Neuronal stem cell (in vitro differentiated cells): ENCODE results near the gene KRTAP10-1.

Experiments used
- DNase-seq: peaks from one replicate; pipeline ENCODE4 v3.0.0-alpha.2; 2013; ENCODE audit warnings: low spot score
- H2AFZ ChIP-seq: one replicate; pipeline ENCODE4 v1.6.1; 2013; ENCODE audit warnings: mild to moderate bottlenecking, low read length, inconsistent platforms
- H2AK5ac ChIP-seq: 2 replicates; pipeline ENCODE4 v1.6.1; 2013; ENCODE audit warnings: low read depth, mild to moderate bottlenecking, inconsistent platforms, low read length, moderate library complexity, mixed read lengths
- H2BK120ac ChIP-seq: 2 replicates; pipeline ENCODE4 v1.6.1; 2013; ENCODE audit warnings: low read depth, mild to moderate bottlenecking, inconsistent platforms, low read length, moderate library complexity, mixed read lengths
- H2BK12ac ChIP-seq: one replicate; pipeline ENCODE4 v1.6.1; 2013; ENCODE audit warnings: low read length, inconsistent platforms
- H2BK15ac ChIP-seq: 2 replicates; pipeline ENCODE4 v1.6.1; 2013; ENCODE audit warnings: mild to moderate bottlenecking, low read length, inconsistent platforms, mixed read lengths
- H2BK5ac ChIP-seq: one replicate; pipeline ENCODE4 v1.6.1; 2013; ENCODE audit warnings: inconsistent platforms, mild to moderate bottlenecking, low read length, moderate library complexity
- H3K14ac ChIP-seq: one replicate; pipeline ENCODE4 v1.6.1; 2013; ENCODE audit warnings: low read length, inconsistent platforms
- H3K18ac ChIP-seq: 2 replicates; pipeline ENCODE4 v1.6.1; 2013; ENCODE audit warnings: low read length, inconsistent platforms
- H3K23ac ChIP-seq: 2 replicates; pipeline ENCODE4 v1.6.1; 2013; ENCODE audit warnings: low read depth, mild to moderate bottlenecking, mixed read lengths, low read length, inconsistent platforms; ENCODE audit not compliant: poor library complexity
- H3K27ac ChIP-seq: replicated peaks from 3 replicates; pipeline ENCODE4 v1.5.1; 2013; ENCODE audit warnings: low read length, inconsistent platforms
- H3K27me3 ChIP-seq, 3 experiments: 2 replicates each; pipeline ENCODE4 v1.6.1; 2013; ENCODE audit warnings: low read length in 3 of 3, mild to moderate bottlenecking in 2 of 3, inconsistent platforms in 1 of 3, low read depth in 1 of 3, mixed read lengths in 1 of 3, moderate library complexity in 1 of 3; ENCODE audit not compliant: control insufficient read depth in 3 of 3, insufficient read depth in 3 of 3
- H3K36me3 ChIP-seq, 2 donors: replicated peaks in 1 of 2; 2 replicates each; pipeline ENCODE4 v1.6.1; 2013; ENCODE audit warnings: low read length in 2 of 2; ENCODE audit not compliant: control insufficient read depth in 2 of 2, insufficient read depth in 2 of 2
- H3K4ac ChIP-seq: 2 replicates; pipeline ENCODE4 v1.6.1; 2013; ENCODE audit warnings: inconsistent platforms, mild to moderate bottlenecking, low read length, moderate library complexity
- H3K4me1 ChIP-seq, 2 donors: 1 replicate in 1 of 2; 2 replicates in 1 of 2; pipeline ENCODE4 v1.6.1; 2013; ENCODE audit warnings: low read length in 2 of 2, low read depth in 1 of 2; ENCODE audit not compliant: control insufficient read depth in 2 of 2, insufficient read depth in 1 of 2
- H3K4me2 ChIP-seq: one replicate; pipeline ENCODE4 v1.6.1; 2013; ENCODE audit warnings: mild to moderate bottlenecking, low read length, inconsistent platforms; ENCODE audit not compliant: insufficient read depth, poor library complexity, severe bottlenecking
- H3K4me3 ChIP-seq, 2 donors: 2 replicates each; pipeline ENCODE4 v1.5.1; 2013; ENCODE audit warnings: low read length in 2 of 2, mild to moderate bottlenecking in 2 of 2, inconsistent platforms in 1 of 2, moderate library complexity in 1 of 2
- H3K79me1 ChIP-seq: one replicate; pipeline ENCODE4 v1.6.1; 2013; ENCODE audit warnings: low read depth, mild to moderate bottlenecking, inconsistent platforms, low read length, moderate library complexity
- H3K9ac ChIP-seq: one replicate; pipeline ENCODE4 v1.6.1; 2013; ENCODE audit warnings: mild to moderate bottlenecking, low read depth, low read length, inconsistent platforms; ENCODE audit not compliant: poor library complexity
- H3K9me3 ChIP-seq, 2 donors: replicated peaks in 1 of 2; 2 replicates each; pipeline versions ENCODE3 to v1.6.1; 2013; ENCODE audit warnings: low read length in 2 of 2, mild to moderate bottlenecking in 2 of 2, inconsistent platforms in 1 of 2, low read depth in 1 of 2, mixed read lengths in 1 of 2, moderate library complexity in 1 of 2; ENCODE audit not compliant: control insufficient read depth in 2 of 2, insufficient read depth in 1 of 2
- H4K8ac ChIP-seq: one replicate; pipeline ENCODE4 v1.6.1; 2013; ENCODE audit warnings: low read depth, mild to moderate bottlenecking, inconsistent platforms, low read length, moderate library complexity
- H4K91ac ChIP-seq: one replicate; pipeline ENCODE4 v1.6.1; 2013; ENCODE audit warnings: low read length, low read depth, mild to moderate bottlenecking, inconsistent platforms; ENCODE audit not compliant: poor library complexity
- WGBS, 2 donors: extraction: QIAGEN DNeasy Blood & Tissue Kit; methylation state at CpG; one replicate each; pipeline ENCODE4 v1.1.7; 2013; ENCODE audit warnings: missing lambda C conversion rate in 2 of 2, mixed read lengths in 1 of 2; ENCODE audit not compliant: insufficient read length in 2 of 2, insufficient replicate concordance in 1 of 2; ENCODE audit errors: extremely low coverage in 2 of 2; 5-methylcytosine and 5-hydroxymethylcytosine counted together

The KRTAP10-1 gene

DNA sequence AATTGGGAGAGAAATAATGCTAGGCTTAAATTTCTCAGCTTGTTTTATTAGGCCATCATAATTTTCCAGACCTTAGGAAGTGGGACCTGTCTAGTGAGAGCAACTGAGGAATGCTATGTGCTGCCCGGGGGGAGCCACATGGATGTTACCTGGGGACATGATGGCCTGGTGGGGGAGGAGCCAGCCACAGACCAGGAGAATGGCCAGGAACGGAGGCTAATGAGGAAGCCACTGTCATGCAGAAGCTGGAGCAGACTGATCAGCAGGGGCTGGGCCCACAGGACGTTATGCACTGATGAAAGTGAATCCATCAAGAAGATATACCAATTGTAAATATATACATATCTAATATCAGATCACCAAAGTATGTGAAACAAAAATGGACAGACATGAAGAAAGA lies 4.6 kb upstream of the KRTAP10-1 start:
- Histone ChIP-seq H3K23ac (no peak overlapping the region), H3K4me3 (no peak overlapping the region), H3K27me3 (no peaks in the 10 kb centered on the region), H2AK5ac (no peak overlapping the region), H3K79me1 (no peaks in the 10 kb centered on the region), H3K9me3 (peaks cover 3 to 11% of the 10 kb centered on the region in 2 donors), H3K4ac (no peak overlapping the region), H2BK120ac (no peak overlapping the region), H2AFZ (no peak overlapping the region), H4K91ac (no peak overlapping the region), H3K9ac (no peak overlapping the region), H4K8ac (no peak overlapping the region), H3K14ac (no peak overlapping the region), H3K18ac (peak overlapping the region; percentile 19), H2BK12ac (no peak overlapping the region), H3K4me1 (peaks cover 8 to 11% of the 10 kb centered on the region in 2 donors), H2BK15ac (no peak overlapping the region), H3K27ac (no peak overlapping the region), H2BK5ac (no peak overlapping the region), H3K36me3 (no peaks in the 10 kb centered on the region), H3K4me2 (no peak overlapping the region)
- DNase-seq = no peak
- no CpG with 5 or more reads among the region's 3 CpGs for WGBS, 2 donors

DNA sequence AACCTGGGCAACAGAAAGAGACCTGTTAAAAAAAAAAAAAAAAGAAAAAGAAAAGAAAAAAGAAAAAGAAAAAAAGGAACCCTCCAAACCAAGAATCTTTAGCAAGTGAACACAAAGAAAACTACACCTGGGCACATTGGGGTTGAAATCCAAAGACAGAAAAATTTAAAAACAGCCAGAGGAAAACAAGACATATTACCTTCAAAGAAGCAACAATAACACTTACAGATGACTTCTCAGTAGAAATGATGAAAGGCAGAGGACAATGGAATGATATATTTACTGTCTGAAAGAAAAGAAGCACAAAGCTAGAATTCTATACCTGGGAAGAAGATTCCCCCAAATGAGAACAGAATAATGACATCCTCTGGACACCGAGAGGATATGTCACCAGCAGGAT lies 2.7 kb upstream of the KRTAP10-1 start:
- H3K18ac ChIP-seq = no peak overlapping the region
- WGBS, 2 donors = no CpG with 5 or more reads among the region's 1 CpG
- H3K9me3 ChIP-seq = peaks cover 3 to 11% of the 10 kb centered on the region in 2 donors
- no peak overlapping the region for H3K4me2 ChIP-seq
- H2BK120ac ChIP-seq = no peak overlapping the region
- H2AK5ac ChIP-seq = no peak overlapping the region
- no peak overlapping the region for H2AFZ ChIP-seq
- H3K14ac ChIP-seq = no peak overlapping the region
- no peak overlapping the region for H4K91ac ChIP-seq
- peaks cover 0 to 1% (median 0%) of the 10 kb centered on the region in 3 experiments for H3K27me3 ChIP-seq
- no peak overlapping the region for H2BK5ac ChIP-seq
- no peaks in the 10 kb centered on the region for H3K36me3 ChIP-seq
- H3K4ac ChIP-seq = no peak overlapping the region
- DNase-seq = no peak
- H3K79me1 ChIP-seq = no peaks in the 10 kb centered on the region
- H2BK12ac ChIP-seq = no peak overlapping the region
- no peak overlapping the region for H3K4me3 ChIP-seq
- H3K9ac ChIP-seq = no peak overlapping the region
- no peak overlapping the region for H3K23ac ChIP-seq
- H2BK15ac ChIP-seq = no peak overlapping the region
- H3K4me1 ChIP-seq = no peaks in the 10 kb centered on the region
- H4K8ac ChIP-seq = no peak overlapping the region
- no peak overlapping the region for H3K27ac ChIP-seq

DNA sequence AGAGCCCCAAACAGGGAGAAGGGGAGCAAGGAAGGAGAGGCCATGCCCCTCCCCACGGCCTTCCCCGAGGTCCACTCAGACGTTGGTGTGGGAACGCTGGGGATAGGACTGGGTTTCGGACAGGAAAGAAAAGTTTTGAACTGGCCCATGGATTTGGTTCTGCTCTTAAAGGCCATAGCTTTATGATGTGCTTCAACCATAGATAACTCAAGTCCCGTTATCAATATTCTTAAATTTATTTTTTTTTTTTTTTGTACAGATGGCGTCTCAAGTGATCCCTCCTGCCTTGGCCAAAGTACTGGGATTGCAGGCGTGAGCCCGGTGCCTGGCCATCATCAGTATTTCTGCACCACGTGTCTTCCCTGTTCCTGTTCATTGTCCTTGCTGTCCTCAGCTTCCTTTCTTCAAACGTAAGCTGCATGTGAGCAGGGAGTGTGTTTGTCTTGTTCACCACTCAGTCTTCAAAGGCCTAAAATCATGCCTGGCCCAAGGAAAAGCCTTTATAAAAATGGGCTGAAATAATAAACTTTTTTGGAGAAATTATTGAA lies 820 bp upstream of the KRTAP10-1 start:
- no peak overlapping the region for H2AFZ ChIP-seq
- H3K4me2 ChIP-seq = no peak overlapping the region
- H3K18ac ChIP-seq = no peak overlapping the region
- peaks cover 3 to 9% of the 10 kb centered on the region in 2 donors for H3K9me3 ChIP-seq
- H4K91ac ChIP-seq = no peak overlapping the region
- H3K4me1 ChIP-seq = no peaks in the 10 kb centered on the region
- H2AK5ac ChIP-seq = peak overlapping the region; percentile 49
- H3K4ac ChIP-seq = no peak overlapping the region
- peaks cover 0 to 15% (median 0%) of the 10 kb centered on the region in 3 experiments for H3K27me3 ChIP-seq
- no peak overlapping the region for H2BK120ac ChIP-seq
- no peaks in the 10 kb centered on the region for H3K79me1 ChIP-seq
- H3K36me3 ChIP-seq = no peaks in the 10 kb centered on the region
- H3K4me3 ChIP-seq = no peak overlapping the region
- H2BK15ac ChIP-seq = peak overlapping the region; percentile 46
- no peak overlapping the region for H3K23ac ChIP-seq
- H3K27ac ChIP-seq = no peak overlapping the region
- no CpG with 5 or more reads among the region's 11 CpGs for WGBS, 2 donors
- peak overlapping the region; percentile 27 for H3K9ac ChIP-seq
- H2BK5ac ChIP-seq = no peak overlapping the region
- H4K8ac ChIP-seq = no peak overlapping the region
- H3K14ac ChIP-seq = no peak overlapping the region
- DNase-seq = no peak
- no peak overlapping the region for H2BK12ac ChIP-seq

GRCh38 chr21:44539046-44539445 lies 949 bp downstream of the KRTAP10-1 start:
- H3K23ac ChIP-seq = no peak overlapping the region
- no peaks in the 10 kb centered on the region for H3K4me1 ChIP-seq
- H3K79me1 ChIP-seq = no peaks in the 10 kb centered on the region
- H3K14ac ChIP-seq = no peak overlapping the region
- no peak overlapping the region for H2BK15ac ChIP-seq
- no peak overlapping the region for H2BK5ac ChIP-seq
- peaks cover 3 to 9% of the 10 kb centered on the region in 2 donors for H3K9me3 ChIP-seq
- WGBS, 2 donors = no CpG with 5 or more reads among the region's 14 CpGs
- DNase-seq = no peak
- no peak overlapping the region for H3K4ac ChIP-seq
- no peak overlapping the region for H3K9ac ChIP-seq
- H4K8ac ChIP-seq = no peak overlapping the region
- H3K18ac ChIP-seq = peak overlapping the region; percentile 53
- H2AK5ac ChIP-seq = no peak overlapping the region
- H3K36me3 ChIP-seq = no peaks in the 10 kb centered on the region
- no peak overlapping the region for H2AFZ ChIP-seq
- no peak overlapping the region for H2BK120ac ChIP-seq
- no peak overlapping the region for H2BK12ac ChIP-seq
- no peak overlapping the region for H3K4me2 ChIP-seq
- no peak overlapping the region for H4K91ac ChIP-seq
- no peak overlapping the region for H3K4me3 ChIP-seq
- no peak overlapping the region for H3K27ac ChIP-seq
- peaks cover 0 to 15% (median 0%) of the 10 kb centered on the region in 3 experiments for H3K27me3 ChIP-seq
